Fibroblast of villous mesenchyme (primary cell): ENCODE data around the gene USP5. TPM values are rescaled to one million over a fixed set of nuclear protein-coding genes. Genes with fewer than 3 reads are reported as not detected.
"Not testable (repeated sequence)": the region's sequence is repeated elsewhere in the genome, so short reads cannot be mapped to it uniquely, and the experiment has no call there.

ENCODE experiments used
- DNase-seq: peaks from one replicate; pipeline ENCODE4 v3.0.0-alpha.2; 2010; ENCODE audit warnings: low read depth
- H3K4me3 ChIP-seq: 2 replicates; pipeline ENCODE4 v1.5.1; 2011; ENCODE audit warnings: low read depth, mild to moderate bottlenecking, low read length
- total RNA-seq: library from RNA; depleted of rRNA; stranded (reverse); fragments of >200 nt; gene quantifications from 2 replicates; pipeline ENCODE4 v1.2.3, GENCODE V29; 2012
- TF ChIP-seq, protein P1 (sequence below): IDR thresholded peaks from 2 replicates; pipeline ENCODE4 v1.5.1; 2012; ENCODE audit warnings: low read depth, mild to moderate bottlenecking, low read length; ENCODE audit not compliant: insufficient read depth

USP5 gene
- total RNA-seq, 1 donor, result 96.7 TPM

DNA sequence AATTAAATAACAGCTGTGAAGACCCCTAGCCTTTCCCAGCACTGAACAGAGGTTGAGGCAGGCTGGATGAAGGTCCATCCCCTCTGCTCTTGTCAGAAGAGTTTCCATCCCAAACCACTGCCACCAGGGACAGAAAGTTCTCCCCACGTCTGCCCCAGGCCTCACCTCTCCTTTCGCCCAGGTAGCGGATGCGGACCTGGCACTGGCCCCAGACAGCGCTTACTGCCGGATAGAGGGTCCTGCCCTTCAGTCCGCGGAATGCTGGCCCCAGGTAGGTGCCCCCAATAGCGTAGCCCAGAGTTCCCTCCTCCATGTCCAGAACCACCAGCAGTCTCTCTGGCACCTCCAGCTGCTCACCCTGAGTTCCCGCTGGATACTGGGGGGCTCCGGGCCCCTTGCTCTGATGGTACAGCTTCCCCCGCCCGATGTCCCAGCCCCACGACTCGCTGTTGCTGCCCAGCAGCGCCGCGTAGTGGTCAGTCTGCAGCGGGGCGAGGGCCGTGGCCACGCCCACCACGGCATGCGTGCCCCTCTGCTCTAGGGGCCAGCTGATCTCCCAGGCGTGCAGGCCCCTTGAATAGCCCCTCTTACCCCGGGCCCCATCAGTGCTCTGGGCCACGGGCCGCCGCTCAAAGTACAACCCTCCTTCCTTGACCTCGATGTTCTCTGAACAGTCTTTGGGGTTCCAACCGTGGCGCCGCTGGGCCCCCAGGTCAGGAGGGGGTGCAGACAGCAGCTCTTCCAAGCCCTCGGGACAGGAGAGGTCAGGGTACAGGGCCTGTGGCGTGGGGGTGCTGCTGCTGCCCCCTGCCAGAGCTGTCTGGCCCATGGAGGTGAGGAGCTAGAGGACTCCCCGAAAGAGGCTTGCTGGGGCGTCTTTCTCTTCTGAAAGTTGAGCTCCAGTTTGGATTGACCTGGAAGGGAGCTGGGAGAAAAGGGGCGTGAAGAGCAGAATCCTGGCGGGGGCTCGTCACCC lies 20.4 kb downstream of the USP5 start:
- peak overlapping the region; percentile 85 for H3K4me3 ChIP-seq
- TF ChIP-seq, protein P1, sequence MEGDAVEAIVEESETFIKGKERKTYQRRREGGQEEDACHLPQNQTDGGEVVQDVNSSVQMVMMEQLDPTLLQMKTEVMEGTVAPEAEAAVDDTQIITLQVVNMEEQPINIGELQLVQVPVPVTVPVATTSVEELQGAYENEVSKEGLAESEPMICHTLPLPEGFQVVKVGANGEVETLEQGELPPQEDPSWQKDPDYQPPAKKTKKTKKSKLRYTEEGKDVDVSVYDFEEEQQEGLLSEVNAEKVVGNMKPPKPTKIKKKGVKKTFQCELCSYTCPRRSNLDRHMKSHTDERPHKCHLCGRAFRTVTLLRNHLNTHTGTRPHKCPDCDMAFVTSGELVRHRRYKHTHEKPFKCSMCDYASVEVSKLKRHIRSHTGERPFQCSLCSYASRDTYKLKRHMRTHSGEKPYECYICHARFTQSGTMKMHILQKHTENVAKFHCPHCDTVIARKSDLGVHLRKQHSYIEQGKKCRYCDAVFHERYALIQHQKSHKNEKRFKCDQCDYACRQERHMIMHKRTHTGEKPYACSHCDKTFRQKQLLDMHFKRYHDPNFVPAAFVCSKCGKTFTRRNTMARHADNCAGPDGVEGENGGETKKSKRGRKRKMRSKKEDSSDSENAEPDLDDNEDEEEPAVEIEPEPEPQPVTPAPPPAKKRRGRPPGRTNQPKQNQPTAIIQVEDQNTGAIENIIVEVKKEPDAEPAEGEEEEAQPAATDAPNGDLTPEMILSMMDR, result peak; percentile 97
- peak; percentile 64 for DNase-seq

DNA sequence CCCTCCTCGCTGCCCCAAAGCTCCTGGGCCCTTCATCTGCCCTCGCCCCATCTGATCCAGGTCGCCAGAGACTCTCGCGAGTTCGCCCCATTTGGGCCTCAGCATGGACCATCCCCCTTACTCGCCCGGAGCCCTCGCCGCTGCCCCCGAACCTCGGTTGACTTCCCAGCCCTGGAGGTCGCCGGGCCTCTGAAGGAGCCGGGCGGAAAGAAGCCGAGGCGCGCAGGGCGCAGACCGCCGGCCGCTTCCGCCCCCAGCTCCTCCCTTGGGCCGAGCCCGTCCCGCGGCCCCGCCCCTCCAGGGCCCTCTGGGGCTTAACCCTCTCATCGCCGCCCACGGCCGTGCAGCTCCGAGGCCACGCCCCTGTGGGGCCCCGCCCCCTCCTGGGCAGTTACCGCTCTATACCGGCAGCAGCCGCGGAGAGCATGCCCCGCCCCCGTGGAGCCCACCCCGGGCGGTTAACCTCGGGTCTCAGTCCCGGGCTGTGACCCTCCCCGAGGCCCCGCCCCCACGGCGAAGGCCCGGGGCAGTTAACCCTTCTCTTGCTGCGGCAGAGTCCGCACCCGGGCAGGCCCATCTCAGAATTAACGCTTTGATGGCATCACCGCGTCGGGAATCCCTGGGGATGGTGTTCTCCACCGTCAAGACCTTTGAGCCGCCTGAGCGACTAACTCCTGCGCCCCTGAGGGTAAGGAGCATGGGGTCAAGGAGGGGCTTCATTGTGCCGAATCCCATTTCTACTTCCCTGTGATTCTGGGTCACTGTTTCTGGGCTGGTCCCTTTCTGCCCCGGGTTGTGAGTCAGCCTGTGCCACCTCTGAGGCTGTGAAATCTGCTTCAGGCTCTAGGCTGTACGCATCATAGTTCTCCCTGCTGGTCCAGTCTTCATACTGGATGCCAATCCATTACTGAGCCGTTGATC lies 21.4 kb downstream of the USP5 start, which contains the start of gene SPSB2:
Gene SPSB2, minus strand, starts transcription at position 210 of the 921 bp plus-strand sequence. CDS start 402 bp downstream, outside the sequence.
- DNase-seq, result peak; percentile 96
- TF ChIP-seq, protein P1, result no peak
- H3K4me3 ChIP-seq, result peak within 1 kb of the TSS; percentile 85

DNA sequence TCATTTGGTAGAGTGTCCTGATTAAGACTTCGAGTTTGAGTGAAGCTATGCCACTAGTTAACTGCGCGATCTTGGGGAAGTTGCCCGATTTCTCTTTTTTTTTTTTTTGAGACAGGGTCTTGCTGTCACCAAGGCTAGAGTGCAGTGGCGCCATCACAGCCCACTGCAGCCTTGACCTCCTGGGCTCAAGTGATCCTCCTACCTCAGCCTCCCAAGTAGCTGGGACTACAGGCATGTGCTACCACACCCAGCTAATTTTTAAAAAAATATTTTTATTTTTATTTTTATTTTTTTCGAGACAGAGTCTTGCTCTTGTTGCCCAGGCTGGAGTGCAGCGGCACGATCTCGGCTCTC lies 22.0 kb downstream of the USP5 start:
- DNase-seq, result not testable (repeated sequence)
- H3K4me3 ChIP-seq, result peak overlapping the region; percentile 85

DNA sequence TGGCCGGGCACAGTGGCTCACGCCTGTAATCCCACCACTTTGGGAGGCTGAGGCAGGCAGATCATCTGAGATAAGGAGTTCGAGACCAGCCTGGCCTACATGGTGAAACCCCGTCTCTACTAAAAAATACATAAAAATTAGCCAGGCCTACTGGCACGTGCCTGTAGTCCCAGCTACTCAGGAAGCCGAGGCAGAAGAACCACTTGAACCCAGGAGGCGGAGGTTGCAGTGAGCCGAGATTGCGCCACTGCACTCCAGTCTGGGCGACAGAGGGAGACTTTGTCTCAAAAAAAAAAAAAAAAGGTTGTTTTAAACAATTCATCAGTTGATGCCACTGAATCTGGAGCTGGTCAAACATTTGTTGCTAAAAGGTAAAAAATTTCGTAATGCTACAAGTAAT lies 27.9 kb downstream of the USP5 start:
- H3K4me3 ChIP-seq, DNase-seq: not testable (repeated sequence)

DNA sequence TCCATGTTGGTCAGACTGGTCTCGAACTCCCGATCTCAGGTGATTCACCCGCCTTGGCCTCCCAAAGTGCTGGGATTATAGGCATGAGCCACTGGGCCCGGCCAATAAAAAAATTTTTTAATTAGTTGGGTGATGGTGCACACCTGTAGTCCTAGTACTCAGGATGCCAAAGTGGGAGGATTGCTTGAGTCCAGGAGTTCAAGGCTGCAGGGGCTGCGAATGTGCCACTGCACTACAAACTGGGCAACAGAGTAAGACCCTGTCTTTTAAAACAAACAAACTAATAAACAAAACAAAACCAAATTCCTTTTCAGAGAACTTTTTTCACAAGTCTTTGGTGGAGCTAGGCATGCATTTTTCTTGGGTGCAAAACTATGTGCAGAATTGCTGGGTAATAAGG lies 31.3 kb downstream of the USP5 start:
- TF ChIP-seq, protein P1, result no peak
- H3K4me3 ChIP-seq, result no peak overlapping the region
- DNase-seq, result no peak

DNA sequence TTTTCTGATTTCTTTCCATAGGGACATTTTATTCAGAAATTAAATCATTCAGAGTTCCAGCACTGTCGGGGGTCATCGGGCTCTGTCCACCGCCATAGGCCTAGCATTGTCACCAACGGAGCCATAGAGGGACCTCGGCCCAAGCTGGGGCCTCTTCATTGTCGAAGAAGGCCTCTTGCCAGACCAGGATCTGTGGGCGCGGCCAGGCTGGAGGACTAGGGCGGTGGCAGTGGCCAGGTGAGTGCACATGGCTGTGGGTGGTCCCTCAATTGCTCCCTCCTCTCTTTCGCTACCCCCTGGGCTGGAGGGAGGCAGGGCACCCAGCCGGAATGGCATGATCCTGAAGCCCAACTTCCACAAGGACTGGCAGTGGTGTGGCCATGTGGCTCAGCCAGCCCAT lies 31.7 kb downstream of the USP5 start:
- no peak for DNase-seq
- TF ChIP-seq, protein P1, result no peak
- no peak overlapping the region for H3K4me3 ChIP-seq

DNA sequence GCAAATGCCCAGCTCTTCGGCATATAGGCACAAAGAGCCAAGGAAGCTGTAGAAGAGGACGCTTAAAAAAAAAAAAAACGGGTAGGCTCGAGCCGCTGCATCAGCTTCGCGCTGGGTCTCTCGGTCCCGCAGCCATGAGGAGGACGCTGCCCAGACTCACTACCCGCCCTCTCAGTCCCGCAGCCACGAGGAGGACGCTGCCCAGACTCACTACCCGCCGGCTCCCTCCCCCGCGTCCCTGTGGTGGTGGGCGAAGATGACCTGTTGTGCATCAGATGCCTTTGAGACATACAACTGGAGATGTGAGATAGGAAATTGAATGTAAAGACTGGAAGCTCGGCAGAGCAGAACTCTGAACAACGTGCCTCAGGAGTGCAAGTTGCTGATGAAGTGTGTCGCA lies 32.6 kb downstream of the USP5 start:
- DNase-seq, result no peak
- TF ChIP-seq, protein P1, result no peak
- H3K4me3 ChIP-seq, result no peak overlapping the region

DNA sequence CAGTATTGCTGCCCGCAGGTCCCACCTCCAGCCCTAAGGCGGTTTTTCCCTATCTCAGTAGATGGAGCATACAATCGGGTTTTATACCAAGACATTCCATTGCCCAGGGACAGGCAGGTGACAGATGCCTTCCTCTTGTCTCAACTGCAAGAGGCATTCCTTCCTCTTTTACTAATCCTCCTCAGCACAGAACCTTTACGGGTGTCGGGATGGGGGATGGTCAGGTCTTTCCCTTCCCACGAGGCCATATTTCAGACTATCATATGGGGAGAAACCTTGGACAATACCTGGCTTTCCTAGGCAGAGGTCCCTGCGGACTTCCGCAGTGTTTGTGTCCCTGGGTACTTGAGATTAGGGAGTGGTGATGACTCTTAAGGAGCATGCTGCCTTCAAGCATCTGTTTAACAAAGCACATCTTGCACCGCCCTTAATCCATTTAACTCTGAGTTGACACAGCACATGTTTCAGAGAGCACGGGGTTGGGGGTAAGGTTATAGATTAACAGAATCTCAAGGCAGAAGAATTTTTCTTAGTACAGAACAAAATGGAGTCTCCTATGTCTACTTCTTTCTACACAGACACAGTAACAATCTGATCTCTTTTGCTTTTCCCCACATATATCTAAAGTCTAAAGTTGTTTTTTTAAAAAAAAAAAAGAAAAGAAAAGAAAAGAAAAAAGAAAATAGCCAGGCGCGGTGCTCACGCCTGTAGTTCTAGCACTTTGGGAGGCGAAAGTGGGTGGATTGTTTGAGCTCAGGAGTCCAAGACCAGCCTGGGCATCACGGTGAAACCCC lies 34.5 kb downstream of the USP5 start:
- not testable (repeated sequence) for DNase-seq, H3K4me3 ChIP-seq
